Testis (tissue), 2 donors: ENCODE measurements around the gene ZNF618.

Experiments
- CTCF ChIP-seq, 3 experiments: fragments of 450-650 bp in 2 of 3; fragments of 200-600 bp in 1 of 3; sonication (generic) in 1 of 3; IDR thresholded peaks; one replicate each; pipeline ENCODE4 v1.5.1; 2016 to 2019; ENCODE audit warnings: antibody characterized with exemption in 3 of 3, mild to moderate bottlenecking in 2 of 3, moderate library complexity in 1 of 3
- POLR2A ChIP-seq: fragments of 450-650 bp; IDR thresholded peaks from one replicate; pipeline ENCODE4 v1.6.1; 2017; ENCODE audit warnings: antibody characterized with exemption, mild to moderate bottlenecking, moderate library complexity

DNA sequence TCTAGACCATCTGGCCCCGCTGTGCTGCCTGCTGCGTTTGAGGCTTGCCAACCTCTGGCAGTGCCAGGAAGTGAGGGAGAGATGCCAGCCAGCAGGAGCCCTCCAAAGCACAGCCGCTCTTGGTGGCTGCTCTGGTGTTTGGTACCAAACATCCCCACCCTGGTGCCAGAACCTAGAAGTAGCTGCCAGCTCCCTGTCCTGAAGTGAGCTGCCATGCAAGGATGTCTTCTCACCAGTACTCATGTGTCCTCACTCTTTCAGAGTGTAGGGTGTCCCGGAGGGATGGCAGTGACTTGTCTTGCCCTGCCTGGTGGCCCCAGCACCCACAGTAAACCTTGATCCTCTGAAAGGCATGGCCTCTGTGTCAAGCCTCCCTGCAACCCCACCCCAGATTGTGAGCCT lies 158.6 kb downstream of the ZNF618 start:
- no peak for TF ChIP-seq CTCF (IDR thresholded peaks at IDR 0.05)
- TF ChIP-seq POLR2A: no peak
